HG03060 (cell line): ENCODE measurements around the gene PCDH9.
A peak's percentile ranks its signal among the peaks of the same experiment; 100 is the strongest.

Experiments
- ATAC-seq: cut with Tn5 transposase; IDR thresholded peaks from one replicate; pipeline ENCODE4 v1.9.1; 2021; ENCODE audit warnings: low read depth, moderate number of reproducible peaks; ENCODE audit not compliant: unreplicated experiment

The PCDH9 gene, protein sequence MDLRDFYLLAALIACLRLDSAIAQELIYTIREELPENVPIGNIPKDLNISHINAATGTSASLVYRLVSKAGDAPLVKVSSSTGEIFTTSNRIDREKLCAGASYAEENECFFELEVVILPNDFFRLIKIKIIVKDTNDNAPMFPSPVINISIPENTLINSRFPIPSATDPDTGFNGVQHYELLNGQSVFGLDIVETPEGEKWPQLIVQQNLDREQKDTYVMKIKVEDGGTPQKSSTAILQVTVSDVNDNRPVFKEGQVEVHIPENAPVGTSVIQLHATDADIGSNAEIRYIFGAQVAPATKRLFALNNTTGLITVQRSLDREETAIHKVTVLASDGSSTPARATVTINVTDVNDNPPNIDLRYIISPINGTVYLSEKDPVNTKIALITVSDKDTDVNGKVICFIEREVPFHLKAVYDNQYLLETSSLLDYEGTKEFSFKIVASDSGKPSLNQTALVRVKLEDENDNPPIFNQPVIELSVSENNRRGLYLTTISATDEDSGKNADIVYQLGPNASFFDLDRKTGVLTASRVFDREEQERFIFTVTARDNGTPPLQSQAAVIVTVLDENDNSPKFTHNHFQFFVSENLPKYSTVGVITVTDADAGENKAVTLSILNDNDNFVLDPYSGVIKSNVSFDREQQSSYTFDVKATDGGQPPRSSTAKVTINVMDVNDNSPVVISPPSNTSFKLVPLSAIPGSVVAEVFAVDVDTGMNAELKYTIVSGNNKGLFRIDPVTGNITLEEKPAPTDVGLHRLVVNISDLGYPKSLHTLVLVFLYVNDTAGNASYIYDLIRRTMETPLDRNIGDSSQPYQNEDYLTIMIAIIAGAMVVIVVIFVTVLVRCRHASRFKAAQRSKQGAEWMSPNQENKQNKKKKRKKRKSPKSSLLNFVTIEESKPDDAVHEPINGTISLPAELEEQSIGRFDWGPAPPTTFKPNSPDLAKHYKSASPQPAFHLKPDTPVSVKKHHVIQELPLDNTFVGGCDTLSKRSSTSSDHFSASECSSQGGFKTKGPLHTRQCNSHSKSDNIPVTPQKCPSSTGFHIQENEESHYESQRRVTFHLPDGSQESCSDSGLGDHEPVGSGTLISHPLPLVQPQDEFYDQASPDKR (N-terminal part only)

DNA sequence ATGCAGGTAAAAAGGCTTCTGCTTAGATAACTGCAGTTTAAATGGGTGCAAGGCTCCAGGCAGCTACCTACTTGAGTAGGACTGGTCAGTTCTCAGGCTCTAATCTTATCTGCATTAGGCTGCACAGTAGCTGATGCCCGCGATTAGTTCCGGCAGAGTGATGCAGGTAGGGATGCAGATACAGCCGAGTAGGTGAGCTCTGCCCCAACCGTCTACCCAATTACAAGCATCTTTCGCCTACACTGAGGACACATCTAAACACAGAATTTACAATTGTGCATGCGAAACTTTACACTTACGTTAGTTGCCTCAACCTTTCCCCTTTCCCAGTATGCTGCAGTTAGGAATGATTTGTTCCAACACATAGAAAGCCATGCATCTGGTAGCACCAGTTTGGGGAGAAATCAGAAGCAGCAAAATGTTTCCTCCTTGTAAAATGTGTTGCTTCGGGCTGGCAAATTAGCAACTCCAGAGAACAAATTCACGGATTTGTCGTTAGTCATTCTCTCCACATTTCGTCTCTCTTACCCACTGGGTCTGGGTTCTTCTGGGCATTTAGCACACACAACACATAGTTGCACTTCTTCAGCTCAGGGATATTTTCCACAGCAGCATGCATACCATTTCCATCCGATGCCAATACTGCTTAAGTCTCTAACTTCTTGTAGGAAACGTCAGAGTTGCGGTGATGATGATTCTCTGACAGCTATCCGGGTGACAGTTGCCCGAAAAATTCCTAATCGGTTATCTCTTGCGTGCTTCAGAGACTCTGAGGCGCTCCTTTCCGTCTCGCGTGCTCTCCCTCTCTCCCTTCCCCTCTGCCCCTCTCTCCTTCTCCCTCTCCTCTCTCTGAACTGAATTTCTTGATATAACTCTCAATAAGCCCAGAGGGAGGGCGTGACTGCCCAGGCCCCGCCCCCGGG, at the start of gene PCDH9:
Gene PCDH9, minus strand, starts transcription at position 856 of the 923 bp plus-strand sequence. CDS start 1,896 bp downstream, outside the sequence.
- no peak for ATAC-seq

DNA sequence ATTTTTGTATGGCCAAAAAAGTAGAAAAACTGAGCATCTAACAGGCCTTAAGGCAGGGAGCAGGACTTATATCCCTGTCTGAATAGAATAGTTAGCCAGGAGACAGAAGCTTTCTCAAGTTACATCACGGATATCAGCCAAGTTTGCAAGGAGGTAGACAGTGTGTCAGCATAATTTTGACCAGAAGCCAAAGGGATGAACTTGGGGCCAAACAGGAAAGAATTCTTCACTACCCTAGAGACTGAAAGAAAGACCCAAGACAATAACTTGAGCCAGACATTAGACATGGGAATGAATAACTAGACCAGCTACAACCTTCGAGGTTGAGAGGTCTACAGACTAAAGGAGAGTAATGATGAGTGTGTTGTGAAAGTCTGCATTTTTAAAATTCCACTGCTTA, 48.1 kb upstream of the PCDH9 start:
- no peak for ATAC-seq

DNA sequence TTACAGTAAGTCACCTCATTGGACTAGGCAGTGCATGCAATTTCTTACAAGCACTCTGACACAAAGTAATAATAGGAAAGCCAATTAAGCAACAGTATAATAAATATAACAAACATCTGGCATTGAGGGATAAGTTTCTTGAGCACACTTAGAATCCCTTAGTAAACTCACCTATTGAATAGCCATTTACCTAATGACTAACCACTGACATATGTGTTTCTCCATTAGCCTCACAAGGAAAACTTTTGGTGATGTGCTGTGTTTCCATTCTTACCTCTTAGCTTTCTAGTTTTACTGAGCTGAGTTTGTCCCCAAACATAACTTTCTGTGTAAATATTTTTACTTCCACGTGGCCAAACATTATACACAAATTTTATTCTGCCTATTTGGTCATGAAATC, 47.4 kb upstream of the PCDH9 start:
- no peak for ATAC-seq

DNA sequence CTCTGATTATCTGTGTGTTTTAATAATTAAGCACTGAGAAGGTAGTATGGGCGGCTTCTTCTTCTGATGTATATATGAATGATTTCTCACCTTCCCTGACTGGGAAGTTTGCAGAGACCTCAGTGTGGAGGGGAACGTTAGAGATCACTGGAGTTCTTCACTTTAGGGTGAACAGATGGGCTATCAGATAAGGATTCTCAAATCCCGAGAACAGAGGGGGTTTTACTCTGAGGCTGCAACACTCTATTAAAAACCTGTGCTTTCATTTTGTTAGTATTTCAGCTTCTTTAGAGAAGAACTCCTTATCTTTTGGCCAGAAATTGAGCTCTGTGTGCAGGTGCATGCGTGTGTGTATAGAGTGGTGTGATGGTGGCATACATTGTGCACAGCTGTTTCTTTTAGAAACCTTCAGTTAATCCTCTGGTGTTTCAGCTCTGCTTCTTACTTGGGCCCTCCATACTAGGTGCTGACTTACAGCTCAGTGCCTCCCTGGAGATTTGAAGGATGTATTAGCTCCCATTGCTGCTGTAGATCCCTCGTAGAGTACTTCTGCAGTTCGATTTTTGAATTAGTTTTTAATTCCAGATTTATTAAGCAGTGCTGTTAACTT, 45.3 kb upstream of the PCDH9 start:
- no peak for ATAC-seq

DNA sequence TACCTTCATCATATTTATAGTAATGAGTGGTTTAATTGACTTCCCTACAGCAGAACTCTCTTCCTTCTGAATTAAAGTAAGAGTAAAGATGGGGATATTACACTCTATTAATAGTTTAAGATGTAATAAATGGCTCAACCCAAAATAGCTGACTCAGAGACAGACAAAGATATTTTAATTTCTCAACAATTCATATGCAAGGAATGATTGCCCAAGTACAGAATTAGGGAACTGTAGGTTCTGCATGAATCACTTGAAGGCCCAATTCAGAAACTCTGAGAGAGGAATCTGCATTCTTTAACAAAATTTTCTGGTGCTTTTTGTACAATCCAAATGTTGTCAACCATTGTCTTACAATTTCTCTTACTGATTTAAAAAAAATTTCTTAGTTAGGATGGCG, 42.9 kb upstream of the PCDH9 start:
- ATAC-seq = no peak

DNA sequence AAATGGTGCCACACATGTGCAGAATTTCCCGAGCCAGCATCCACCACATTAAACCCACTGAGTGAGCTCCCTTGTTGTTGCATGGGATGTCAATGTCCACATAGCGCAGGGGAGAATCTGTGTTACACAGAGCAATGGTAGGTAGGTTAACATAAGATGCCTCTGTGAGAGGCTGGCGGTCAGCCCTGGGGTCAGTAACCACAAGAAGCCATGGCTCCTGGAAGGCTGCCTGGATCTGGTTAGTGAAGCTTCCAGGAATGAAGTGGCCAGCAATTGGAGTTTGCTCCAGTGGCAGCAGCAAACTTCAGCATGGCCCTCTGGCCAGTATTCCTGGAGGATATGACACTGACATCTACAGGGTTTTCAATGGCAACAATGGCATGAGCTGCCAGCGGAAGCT, 37.0 kb upstream of the PCDH9 start:
- no peak for ATAC-seq

DNA sequence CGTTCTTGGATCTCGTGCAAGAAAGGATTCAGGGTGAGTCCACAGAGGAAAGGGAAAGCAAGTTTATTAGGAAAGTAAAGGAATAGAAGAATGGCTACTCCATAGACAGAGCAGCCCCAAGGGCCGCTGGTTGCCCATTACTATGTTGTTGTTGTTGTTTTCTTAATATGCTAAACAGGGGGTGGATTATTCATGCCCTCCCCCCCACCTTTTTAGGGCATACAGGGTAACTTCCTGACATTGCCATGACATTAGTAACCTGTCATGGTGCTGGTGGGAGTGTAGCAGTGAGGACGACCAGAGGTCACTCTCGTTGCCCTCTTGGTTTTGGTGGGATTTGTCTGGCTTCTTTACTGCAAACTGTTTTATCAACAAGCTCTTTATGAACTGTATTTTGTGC, 29.1 kb upstream of the PCDH9 start:
- ATAC-seq = no peak

DNA sequence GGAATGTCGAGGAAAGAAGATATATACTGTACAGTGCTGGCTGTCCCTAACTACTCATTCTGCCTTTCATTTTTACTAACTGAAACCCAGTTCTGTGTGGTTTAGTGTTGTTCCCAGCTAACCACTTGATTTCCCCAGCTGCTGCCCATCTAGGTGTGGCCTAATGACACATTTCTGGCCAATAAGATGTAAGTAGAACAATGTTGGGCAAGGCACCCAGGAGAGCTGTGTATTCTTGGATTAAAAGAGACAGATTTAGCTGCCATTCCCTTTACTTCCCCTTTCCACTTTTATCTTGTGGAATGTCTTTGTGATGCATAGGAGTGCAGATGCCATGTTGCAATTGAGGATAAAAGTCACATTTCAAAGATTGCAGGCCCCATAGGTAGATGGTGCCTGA, 28.3 kb upstream of the PCDH9 start:
- ATAC-seq = no peak

DNA sequence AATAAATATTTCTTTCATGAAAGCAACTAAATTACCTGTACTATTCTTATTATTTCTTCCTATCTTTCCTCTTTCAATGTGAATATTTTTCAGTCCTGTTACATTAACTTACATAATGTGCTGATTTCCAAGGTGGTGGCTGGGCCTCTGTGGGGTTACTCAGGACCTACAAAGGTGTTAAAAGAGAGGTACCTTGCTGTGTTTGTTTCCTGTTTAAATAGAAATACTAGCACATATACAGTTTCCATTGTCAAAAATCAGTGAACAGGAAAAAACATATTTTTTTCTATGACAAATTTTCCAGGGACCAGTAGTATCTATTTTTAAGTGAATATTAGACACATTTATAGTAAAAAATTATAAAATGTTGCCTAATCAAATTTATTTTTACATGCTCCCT, 8.7 kb upstream of the PCDH9 start:
- ATAC-seq = no peak

DNA sequence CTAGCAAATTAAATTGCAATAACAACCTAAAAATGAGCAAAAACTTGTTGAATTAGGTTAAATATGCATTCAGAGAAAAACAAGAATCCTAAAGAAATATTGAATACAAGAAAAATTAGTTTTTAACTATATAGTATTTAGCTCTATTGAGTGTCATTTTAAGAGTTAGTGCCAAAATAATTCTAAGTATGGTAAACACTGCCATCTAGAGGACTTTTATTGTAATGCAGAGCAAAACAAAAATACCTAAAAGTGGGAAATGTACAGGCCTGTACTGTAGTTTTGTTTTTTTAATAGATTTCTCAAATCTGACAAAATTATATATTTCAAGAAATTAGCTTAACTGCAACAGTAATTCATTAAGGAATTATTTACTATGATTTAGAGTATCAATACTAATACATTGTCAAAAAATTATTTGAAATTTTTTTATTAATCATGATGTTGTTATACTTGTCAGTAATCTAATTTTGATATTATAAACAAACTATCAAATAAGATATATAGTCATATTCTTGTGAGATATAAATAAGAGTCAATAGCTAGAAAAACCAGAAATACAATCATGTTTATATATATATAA, 8.2 kb upstream of the PCDH9 start:
- ATAC-seq = no peak

DNA sequence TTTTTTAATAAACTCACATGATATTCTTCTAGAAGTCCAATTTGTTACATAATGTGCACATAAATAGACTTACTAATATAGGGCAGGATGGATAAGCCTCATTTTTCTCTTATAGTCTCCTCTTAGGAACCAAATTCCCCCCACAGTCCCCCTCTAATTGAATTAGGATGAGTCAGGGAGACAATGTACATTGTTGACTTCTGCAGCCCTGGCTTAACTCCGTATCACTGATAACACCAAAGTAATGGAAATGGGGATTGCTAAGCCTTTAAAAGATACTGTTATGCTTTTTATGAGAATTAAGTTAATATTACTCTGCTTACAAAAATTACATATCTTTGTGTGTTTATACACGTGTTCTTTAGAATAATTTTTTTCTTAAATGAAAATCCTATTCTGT, 5.1 kb upstream of the PCDH9 start:
- no peak for ATAC-seq

DNA sequence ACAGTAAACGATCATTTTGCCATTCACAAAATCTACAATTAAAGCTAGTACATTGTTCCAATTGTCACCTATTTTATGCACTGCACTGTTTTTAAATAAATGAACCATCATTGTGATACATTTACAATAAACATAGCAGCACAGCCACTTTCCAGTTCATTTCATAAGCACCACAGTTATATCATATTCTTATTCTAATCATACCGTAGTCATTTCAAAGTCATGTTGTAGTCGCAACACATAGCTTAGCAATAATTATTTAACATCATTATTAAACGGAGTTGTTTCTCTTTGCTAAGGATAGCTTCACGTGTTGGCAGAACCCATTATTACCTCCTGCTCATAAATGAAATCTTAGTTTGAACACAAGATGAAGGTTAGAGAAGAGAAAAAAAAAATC, 2.2 kb upstream of the PCDH9 start:
- no peak for ATAC-seq

DNA sequence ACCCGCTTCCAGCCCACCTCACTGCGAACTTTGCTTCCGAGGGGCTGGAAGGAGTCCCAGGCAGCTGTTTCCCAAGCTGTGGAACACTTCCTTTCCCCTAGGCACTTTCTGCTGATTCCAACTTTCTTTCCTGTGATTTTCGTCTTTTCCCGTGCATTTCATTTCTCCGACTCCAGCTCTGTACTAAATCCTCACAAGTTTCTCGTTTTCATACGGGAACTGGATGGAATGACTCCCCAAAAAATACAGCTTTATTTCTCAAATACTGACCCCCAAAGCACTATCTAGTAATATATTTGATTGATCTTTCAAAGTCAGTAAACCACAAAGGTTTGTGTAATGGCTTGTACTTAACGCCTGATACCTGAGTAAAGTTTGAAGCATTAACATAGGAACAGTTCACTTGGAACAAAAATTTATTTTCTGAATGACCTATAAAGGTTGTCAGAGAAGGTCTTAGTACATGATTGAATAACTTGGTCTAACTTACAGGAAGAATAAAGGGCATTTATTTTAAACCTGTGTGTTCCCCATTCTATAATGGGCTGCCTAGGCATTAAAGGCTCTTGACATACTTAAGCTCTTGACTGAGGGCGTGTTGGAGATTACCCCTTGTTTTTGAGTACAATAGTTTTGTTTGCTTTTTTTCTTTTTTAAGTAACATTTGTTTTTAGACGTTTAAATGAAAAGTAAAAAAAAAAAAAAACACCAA, 1.3 kb upstream of the PCDH9 start:
- no peak for ATAC-seq

DNA sequence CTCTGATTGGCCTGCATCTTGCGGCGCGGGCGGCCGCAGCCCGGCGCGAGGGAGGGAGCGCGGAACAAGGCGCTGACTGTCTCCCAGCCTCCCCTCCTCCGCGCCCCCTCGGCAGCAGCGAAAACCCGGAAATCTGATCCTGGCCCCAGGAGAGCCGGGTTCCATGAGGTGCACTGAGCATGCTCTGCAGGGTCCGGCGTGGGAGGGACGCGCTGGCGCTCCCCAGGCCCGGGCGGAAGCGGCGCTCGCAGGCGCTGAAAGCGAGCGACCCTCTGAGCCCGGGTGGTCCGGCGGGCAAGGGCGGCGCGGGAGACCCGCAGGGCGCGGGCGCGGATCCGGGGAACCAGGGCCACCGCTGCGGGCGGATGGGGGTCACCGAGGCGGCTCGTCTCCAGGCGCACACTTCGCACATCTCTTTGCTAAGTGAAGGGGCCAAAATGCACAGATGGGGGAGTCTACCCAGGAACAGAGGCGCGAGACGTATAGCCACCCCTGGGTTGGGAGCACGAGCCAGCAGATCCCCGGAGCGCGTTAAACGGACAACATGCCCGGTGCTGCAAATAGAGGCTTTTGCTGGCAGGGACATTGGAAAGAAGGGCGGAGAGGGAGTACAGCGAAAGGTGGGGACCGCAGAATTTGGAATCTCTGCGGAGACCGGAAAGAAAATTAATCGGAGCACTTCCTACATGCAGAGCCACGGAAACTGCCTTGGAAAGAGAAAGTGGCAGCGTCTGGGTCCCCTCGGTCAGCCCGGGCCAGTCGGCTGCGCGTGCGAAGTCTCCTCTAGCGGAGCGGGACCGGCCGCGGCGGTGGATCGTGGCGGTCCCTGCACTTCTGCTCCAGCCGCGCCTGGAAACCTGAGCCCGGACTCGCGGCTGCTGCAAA, 510 bp upstream of the PCDH9 start:
- ATAC-seq = peak; percentile 97

DNA sequence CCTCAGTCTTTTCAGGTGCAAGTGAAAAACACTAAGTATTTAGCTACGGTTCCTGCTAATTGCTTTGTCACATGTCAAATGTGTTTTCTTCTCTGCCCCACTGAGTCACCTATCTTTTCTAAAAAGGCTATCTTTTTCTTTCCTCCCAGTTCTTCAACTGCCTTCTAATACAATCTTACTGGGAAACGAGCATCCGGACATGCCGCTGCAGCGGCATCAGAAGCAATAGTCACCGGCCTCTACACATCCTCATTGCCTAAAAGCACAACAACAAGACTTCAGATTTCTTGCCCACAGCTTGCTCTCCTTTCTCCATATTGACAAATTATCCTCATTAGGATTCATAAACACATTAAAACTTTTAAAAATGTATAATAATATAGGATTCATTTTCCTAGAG, 1.2 kb downstream of the PCDH9 start:
- no peak for ATAC-seq

DNA sequence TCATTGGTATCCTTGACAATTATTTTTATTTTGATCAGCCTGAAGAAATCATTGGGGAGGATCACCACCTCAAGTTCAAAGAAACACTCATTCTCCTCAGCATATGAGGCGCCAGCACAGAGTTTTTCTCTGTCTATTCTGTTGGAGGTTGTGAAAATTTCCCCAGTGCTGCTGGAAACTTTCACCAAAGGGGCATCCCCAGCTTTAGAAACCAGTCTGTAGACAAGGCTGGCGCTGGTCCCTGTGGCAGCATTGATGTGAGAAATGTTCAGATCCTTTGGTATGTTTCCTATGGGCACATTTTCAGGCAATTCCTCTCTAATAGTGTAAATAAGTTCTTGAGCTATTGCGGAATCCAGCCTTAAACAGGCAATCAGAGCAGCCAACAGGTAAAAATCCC, 2.1 kb downstream of the PCDH9 start:
- no peak for ATAC-seq

DNA sequence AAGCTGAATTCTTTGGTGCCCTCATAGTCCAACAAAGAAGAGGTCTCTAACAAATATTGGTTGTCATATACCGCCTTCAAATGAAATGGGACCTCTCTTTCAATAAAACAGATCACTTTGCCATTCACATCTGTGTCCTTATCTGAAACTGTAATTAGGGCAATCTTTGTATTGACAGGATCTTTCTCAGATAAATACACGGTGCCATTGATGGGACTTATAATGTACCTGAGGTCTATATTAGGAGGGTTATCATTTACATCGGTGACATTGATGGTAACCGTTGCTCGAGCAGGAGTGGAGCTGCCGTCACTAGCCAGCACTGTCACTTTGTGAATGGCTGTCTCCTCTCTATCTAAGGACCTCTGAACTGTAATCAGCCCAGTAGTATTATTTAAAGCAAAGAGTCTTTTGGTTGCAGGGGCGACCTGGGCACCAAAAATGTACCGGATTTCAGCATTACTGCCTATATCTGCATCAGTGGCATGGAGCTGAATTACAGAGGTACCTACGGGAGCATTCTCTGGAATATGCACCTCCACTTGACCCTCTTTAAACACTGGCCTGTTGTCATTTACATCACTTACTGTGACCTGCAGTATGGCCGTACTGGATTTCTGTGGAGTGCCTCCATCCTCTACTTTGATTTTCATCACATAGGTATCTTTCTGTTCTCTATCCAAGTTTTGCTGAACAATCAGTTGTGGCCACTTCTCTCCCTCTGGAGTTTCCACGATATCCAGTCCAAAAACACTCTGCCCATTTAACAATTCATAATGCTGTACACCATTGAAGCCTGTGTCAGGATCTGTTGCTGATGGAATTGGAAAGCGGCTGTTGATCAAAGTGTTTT, 2.8 kb downstream of the PCDH9 start:
- no peak for ATAC-seq
